ENCODE results near the gene SCGB3A2. TPM values are rescaled to one million over a fixed set of nuclear protein-coding genes. Genes with fewer than 3 reads are reported as not detected.

SCGB3A2 gene, protein sequence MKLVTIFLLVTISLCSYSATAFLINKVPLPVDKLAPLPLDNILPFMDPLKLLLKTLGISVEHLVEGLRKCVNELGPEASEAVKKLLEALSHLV
- total RNA-seq (2014; rRNA removed; shearing (Covaris generic)) (not detected in 2 replicates), total RNA-seq (2022) (not detected in 2 replicates), Bru-seq, nascent RNA (not detected), BruChase-seq, experiment 1, labeled RNA remaining after a 6-hour chase (not detected), BruChase-seq, experiment 2, labeled RNA remaining after a 2-hour chase (not detected)
- long read RNA-seq, result 0 reads

DNA sequence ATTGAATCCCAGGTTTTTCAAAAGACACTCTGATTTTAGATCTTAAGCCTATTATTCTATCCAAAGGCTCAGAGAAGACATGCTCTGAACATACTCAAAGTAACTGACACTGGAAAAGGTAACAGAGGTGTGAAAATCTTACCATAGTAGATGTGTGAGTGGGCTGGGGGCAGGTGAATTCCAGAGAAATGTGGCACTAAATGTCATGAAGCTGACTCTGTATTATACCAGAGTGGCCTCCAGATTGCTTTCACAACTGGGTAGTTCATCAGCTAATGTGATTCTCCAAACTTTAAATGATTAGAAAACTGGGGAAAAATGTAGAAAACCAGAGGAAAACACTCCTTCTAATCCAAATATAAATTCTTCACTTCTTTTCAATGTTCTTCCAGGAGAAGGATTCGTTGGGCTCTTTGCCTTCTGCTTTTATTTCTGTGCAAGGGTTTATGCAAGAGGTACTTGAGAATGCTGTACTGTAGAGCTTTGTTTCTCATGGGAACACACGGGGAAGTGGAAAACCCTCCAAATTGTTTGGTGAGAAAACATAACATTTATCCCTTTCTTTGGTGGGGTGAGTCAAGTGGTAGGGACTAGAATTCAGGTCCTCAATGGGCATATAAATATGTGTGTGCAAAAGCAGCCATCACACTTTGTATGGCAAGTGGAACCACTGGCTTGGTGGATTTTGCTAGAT lies at the start of gene SCGB3A2:
Gene SCGB3A2 (plus strand): TSS at position 646 of the 694 bp plus-strand sequence. CDS start 93 bp downstream, outside the sequence.
- H3K9me3 ChIP-seq (ENCODE audit: low read length), result no peaks in the 10 kb centered on the region

DNA sequence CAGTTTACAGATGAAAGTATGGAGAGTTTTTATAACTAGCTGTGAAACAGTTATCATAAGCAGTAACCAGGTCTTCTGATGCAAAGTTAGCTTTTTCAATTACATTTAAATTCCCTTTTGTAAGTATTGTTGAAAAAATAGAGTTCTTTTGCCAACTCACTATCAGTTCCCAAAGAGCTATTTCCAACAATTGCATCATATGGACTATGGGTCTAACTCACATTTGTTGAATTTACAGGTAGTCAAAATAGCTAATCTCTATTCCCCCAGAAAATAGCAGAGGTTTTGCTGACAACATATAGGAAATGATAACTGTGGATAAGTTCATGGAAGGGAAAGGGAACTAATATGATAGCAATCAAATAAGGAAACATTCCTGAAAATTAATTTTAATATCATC lies 48.5 kb upstream of the SCGB3A2 start:
- DNase-seq (ENCODE audit: low spot score), result no peak
- H3K4me2 ChIP-seq (ENCODE audit: low read length), result no peak overlapping the region
- H3K9me2 ChIP-seq (ENCODE audit: insufficient read depth, low read length), result no peaks in the 10 kb centered on the region
- no peaks in the 10 kb centered on the region for H4K20me1 ChIP-seq (ENCODE audit: insufficient read depth, low read length)
- no peaks in the 10 kb centered on the region for H3K36me3 ChIP-seq (ENCODE audit: insufficient read depth, low read length)
- no TSS peak for BruUV-seq (replicated peaks)
- H3K9me3 ChIP-seq (ENCODE audit: low read length), result no peaks in the 10 kb centered on the region
- ChIA-PET CTCF (ENCODE audit: unreplicated experiment) (no interaction called here), POLR2A (no interaction called here)
- H2AFZ ChIP-seq (ENCODE audit: low read length), result no peak overlapping the region
- no peaks in the 10 kb centered on the region for H3K4me1 ChIP-seq (ENCODE audit: insufficient read depth, low read length, poor library complexity, severe bottlenecking)
- no peak for TF ChIP-seq EZH2phosphoT487 (IDR thresholded peaks at IDR 0.05; ENCODE audit: borderline replicate concordance, low read depth, low read length)
- TF ChIP-seq, protein P1, sequence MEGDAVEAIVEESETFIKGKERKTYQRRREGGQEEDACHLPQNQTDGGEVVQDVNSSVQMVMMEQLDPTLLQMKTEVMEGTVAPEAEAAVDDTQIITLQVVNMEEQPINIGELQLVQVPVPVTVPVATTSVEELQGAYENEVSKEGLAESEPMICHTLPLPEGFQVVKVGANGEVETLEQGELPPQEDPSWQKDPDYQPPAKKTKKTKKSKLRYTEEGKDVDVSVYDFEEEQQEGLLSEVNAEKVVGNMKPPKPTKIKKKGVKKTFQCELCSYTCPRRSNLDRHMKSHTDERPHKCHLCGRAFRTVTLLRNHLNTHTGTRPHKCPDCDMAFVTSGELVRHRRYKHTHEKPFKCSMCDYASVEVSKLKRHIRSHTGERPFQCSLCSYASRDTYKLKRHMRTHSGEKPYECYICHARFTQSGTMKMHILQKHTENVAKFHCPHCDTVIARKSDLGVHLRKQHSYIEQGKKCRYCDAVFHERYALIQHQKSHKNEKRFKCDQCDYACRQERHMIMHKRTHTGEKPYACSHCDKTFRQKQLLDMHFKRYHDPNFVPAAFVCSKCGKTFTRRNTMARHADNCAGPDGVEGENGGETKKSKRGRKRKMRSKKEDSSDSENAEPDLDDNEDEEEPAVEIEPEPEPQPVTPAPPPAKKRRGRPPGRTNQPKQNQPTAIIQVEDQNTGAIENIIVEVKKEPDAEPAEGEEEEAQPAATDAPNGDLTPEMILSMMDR (conservative IDR thresholded peaks at IDR 0.05; ENCODE audit: low read length), result no peak
- H3K4me3 ChIP-seq (ENCODE audit: low read depth, low read length, poor library complexity, severe bottlenecking), result no peak overlapping the region
- H3K79me2 ChIP-seq (ENCODE audit: insufficient read depth, low read depth, low read length), result no peaks in the 10 kb centered on the region
- intact Hi-C loops (cut with micrococcal nuclease; ENCODE audit: unreplicated experiment), result no loop called here
- no peak overlapping the region for H3K27ac ChIP-seq (ENCODE audit: low read depth, low read length, poor library complexity, severe bottlenecking)

More for the DNA sequence above, at the start of gene SCGB3A2:
- H3K4me2 ChIP-seq (ENCODE audit: low read length), result no peak within 1 kb of the TSS
- no peak within 1 kb of the TSS for H3K4me3 ChIP-seq (ENCODE audit: low read depth, low read length, poor library complexity, severe bottlenecking)
- TF ChIP-seq, protein P1 (conservative IDR thresholded peaks at IDR 0.05; ENCODE audit: low read length), result no peak
- TF ChIP-seq EZH2phosphoT487 (IDR thresholded peaks at IDR 0.05; ENCODE audit: borderline replicate concordance, low read depth, low read length), result no peak
- no peaks in the 10 kb centered on the region for H3K79me2 ChIP-seq (ENCODE audit: insufficient read depth, low read depth, low read length)
- H3K9me2 ChIP-seq (ENCODE audit: insufficient read depth, low read length), result no peaks in the 10 kb centered on the region
- ChIA-PET POLR2A (no interaction called here), CTCF (ENCODE audit: unreplicated experiment) (no interaction called here)
- H2AFZ ChIP-seq (ENCODE audit: low read length), result no peak within 1 kb of the TSS
- DNase-seq (ENCODE audit: low spot score), result no peak
- no TSS peak for BruUV-seq (replicated peaks)
- intact Hi-C loops (cut with micrococcal nuclease; ENCODE audit: unreplicated experiment), result no loop called here
- no peak within 1 kb of the TSS for H3K27ac ChIP-seq (ENCODE audit: low read depth, low read length, poor library complexity, severe bottlenecking)
- no peaks in the 10 kb centered on the region for H3K36me3 ChIP-seq (ENCODE audit: insufficient read depth, low read length)
- no peaks in the 10 kb centered on the region for H3K4me1 ChIP-seq (ENCODE audit: insufficient read depth, low read length, poor library complexity, severe bottlenecking)
- no peaks in the 10 kb centered on the region for H4K20me1 ChIP-seq (ENCODE audit: insufficient read depth, low read length)

DNA sequence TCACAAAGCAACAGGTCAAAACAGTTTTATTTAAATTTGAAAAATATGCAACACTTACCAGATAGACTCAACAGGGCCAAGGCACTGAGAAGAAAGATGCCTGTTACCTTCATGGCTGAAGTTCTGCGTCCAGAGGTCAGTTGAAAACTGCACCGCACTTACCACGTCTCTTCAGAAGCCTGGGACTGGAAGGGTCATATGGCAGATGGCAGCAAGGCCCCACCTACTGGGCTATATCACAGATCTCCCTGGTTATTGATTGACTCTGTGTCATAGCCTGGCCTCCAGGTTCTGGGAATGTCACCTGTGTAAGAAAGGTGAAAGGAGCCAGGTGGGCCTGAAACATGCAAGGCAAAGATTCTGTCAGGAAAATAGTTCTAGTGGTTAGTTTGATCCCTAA lies 47.0 kb upstream of the SCGB3A2 start, which contains the start of gene SPINK1:
Gene SPINK1 (minus strand): TSS at position 207 of the 400 bp plus-strand sequence. CDS start 94 bp downstream, at position 113.
- ChIA-PET CTCF (ENCODE audit: unreplicated experiment) (no interaction called here), POLR2A (no interaction called here)
- Histone ChIP-seq H3K9me2 (ENCODE audit: insufficient read depth, low read length) (no peaks in the 10 kb centered on the region), H3K9me3 (ENCODE audit: low read length) (no peaks in the 10 kb centered on the region), H3K36me3 (ENCODE audit: insufficient read depth, low read length) (no peaks in the 10 kb centered on the region), H3K4me3 (ENCODE audit: low read depth, low read length, poor library complexity, severe bottlenecking) (no peak within 1 kb of the TSS), H3K79me2 (ENCODE audit: insufficient read depth, low read depth, low read length) (no peaks in the 10 kb centered on the region), H3K4me1 (ENCODE audit: insufficient read depth, low read length, poor library complexity, severe bottlenecking) (no peaks in the 10 kb centered on the region), H4K20me1 (ENCODE audit: insufficient read depth, low read length) (no peaks in the 10 kb centered on the region), H3K27ac (ENCODE audit: low read depth, low read length, poor library complexity, severe bottlenecking) (no peak within 1 kb of the TSS), H2AFZ (ENCODE audit: low read length) (no peak within 1 kb of the TSS), H3K4me2 (ENCODE audit: low read length) (no peak within 1 kb of the TSS)
- DNase-seq (ENCODE audit: low spot score), result no peak
- intact Hi-C loops (cut with micrococcal nuclease; ENCODE audit: unreplicated experiment), result no loop called here
- TF ChIP-seq EZH2phosphoT487 (IDR thresholded peaks at IDR 0.05; ENCODE audit: borderline replicate concordance, low read depth, low read length), result no peak
- TF ChIP-seq, protein P1 (conservative IDR thresholded peaks at IDR 0.05; ENCODE audit: low read length), result no peak
- BruUV-seq (replicated peaks), result no TSS peak
